ENCODE data around the gene E4F1.
"Not testable (repeated sequence)": the region's sequence is repeated elsewhere in the genome, so short reads cannot be mapped to it uniquely, and the experiment has no call there.

The E4F1 gene

GRCh38 chr16:2250652-2251295 lies 27.4 kb downstream of the E4F1 start:
- no peak for DNase-seq

DNA sequence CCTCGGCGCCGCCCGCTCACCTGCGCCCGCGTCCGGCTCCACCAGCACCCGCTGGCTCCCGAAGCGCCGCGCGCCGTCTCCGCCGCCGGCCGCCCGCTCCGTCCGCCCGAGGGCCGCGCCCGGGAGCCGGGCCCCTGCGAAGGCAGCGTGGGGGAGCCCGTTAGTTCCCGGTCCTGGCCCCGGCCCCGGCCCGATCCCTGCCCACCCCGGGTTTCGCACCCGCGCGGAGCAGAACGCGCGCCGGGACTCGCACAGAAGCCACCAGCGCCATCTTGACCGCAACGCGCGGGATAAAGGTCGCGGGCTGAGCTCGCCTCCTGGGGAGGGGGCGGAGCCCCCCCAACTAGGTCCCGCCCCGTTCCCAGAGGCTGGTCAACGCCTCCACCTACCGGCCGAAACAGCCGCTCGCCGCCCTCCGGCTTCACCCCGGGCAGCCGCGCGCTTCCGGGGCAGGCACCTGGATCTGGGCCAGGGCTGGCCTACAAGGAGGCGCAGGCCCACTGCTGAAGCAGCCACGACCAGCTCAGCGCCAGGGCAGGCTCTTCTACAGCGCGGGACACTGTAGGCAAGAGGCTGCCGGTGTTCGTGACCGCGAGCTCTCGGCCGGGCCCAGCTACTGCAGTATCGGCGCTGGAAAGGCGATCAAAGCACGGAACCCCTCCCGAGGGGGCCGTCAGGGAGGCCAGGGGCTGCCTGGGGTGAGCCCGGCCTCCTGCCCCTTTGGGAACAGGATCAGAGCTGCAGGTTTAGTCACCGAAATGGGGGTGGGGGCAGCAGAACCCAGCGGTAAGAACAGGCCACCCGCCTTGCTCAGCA lies 28.1 kb downstream of the E4F1 start, which contains the start of gene ECI1:
TSS of gene ECI1 (minus strand) at position 292 of the 816 bp plus-strand sequence. CDS start at position 271, 21 bp downstream.
- DNase-seq: peak; percentile 69

DNA sequence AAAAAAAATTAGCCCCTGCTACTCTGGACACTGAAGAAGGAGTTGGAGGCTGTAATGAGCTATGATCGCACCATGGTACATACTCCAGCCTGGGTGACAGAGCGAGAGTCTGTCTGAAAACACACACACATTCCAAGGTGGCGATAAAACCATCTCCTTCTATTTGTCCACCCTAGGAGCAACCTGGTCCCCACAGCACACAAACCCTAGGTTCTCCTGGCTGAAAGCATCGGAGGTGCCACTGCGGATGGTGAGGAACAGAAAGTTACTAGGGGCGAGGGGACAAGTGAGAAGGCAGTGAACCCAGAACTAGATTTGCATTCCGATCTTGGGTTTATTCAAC lies 29.4 kb downstream of the E4F1 start:
- no peak for DNase-seq

GRCh38 chr16:2253293-2253692 lies 29.9 kb downstream of the E4F1 start:
- DNase-seq: no peak

DNA sequence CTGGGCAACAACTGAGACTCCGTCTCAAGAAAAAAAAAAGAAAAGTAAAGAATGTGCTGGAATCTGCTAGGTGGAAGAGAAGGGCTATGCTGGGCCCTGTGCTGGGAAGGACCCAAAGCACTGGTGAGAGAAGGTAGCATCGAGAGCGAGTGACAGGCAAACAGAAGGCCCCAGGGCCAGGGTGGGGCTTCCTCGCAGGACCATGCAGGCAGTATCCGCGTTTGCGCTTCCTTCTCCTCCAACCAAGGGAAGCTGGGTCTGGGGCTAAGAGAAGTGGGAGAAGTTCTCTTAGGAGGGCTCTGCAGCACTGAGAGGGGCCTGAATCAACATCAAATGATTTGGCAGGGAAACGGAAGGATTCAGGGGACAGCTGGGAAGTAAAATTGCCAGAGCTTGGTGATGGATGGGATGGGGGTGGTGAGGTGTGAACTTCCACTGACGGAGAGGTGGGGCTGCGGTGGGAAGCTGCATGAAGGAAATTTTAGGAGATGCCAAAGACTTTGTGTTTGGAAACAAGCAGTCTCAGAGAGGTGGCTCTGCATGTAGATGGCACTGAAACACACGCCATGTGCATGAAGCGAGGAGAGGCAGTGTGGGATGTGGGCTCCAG lies 33.2 kb downstream of the E4F1 start:
- DNase-seq: no peak

DNA sequence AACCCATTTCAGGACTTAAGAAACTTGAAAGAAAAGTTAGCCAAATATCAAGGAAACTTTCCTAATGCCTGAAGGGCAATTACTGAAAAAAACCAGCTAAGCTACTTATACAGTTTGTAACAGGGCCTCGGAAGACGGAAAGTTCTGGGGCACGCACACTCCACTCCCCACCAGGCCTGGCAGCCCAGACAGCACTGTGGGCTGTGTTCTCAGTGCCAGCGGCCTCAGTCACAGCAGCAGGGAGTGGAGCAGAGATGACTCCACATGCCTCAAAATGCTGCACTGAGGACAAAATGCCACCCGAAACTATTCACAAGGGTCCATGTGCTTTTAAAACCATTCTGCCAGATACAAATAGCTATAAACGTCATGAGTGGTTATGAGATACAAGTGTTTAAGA lies 34.3 kb downstream of the E4F1 start:
- DNase-seq: no peak

DNA sequence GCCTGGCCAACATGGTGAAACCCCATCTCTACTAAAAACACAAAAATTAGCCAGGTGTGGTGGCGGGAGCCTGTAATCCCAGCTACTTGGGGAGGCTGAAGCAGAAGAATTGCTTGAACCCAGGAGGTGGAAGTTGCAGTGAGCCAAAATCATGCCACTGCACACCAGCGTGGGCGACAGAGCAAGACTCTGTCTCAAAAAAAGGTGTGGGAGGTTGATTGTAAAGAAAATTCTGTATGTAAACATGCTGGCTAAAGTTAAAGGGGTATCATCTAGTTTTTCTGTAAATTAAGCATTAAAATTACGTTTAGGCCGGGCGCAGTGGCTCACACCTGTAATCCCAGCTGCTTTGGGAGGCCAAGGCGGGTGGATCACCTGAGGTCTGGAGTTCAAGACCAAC lies 35.1 kb downstream of the E4F1 start:
- not testable (repeated sequence) for DNase-seq

DNA sequence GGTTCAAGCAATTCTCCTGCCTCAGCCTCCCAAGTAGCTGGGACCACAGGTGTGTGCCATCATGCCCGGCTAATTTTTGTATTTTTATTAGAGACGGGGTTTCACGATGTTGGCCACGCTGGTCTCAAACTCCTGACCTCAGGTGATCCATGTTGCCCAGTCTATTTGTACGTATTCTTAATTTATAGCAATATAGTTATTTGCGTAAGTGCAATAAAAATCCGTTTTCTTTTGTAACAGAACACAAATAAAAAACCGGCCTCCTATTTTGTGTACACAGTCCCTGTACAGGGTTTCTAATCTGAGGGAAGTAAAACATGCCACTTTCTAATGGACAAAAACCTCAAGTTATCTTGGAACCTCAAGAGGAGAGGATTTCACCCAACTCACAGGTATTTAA lies 36.9 kb downstream of the E4F1 start:
- no peak for DNase-seq

DNA sequence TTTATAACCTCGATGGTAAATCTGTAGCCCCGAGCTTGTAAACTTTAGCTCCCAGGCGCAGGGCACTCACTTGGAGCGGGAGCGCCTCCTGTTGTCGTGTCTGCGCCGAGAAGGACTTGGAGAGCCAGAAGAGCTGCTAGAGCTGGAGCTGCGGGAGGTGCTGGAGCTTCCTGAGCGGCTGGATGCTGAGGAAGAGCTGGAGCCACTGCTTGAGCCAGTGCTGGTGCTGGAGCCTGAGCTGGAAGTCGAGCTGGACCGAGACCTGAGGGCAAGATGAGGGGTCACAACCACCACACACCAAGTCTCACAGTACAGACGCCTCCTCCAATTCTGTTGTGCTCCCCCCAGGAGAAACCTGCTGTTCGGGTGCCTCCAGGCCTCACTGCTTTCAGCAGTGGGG lies 39.6 kb downstream of the E4F1 start:
- not testable (repeated sequence) for DNase-seq

GRCh38 chr16:2266887-2267286 lies 43.5 kb downstream of the E4F1 start:
- not testable (repeated sequence) for DNase-seq

DNA sequence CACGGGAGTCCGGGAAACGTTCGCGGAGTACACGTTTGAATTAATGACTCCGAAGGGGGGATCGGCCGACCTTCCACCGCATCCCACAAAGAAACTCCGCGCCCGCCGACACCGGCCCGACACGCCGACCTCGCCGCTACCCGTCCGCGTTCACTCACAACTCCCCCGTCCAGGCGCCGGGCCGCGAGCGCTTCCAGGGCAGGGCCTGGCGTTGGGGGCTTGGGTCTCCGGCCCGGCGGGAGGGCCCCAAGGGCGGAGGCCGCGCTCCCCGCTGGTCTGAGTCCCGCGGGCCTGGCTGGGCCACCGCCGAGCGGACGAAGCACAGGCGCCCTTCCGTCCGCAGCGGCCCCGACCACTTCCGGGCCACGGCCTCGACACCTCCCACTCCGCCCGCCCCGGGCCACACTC lies 44.1 kb downstream of the E4F1 start:
- peak; percentile 68 for DNase-seq

- DNase-seq: peak; percentile 95
Observed at GRCh38 chr16:2267913-2268666, 44.7 kb downstream of the E4F1 start, which contains the start of gene RNPS1. Gene RNPS1 (minus strand): TSS chr16:2268126. CDS start chr16:2264643, 3,483 bp downstream.

DNA sequence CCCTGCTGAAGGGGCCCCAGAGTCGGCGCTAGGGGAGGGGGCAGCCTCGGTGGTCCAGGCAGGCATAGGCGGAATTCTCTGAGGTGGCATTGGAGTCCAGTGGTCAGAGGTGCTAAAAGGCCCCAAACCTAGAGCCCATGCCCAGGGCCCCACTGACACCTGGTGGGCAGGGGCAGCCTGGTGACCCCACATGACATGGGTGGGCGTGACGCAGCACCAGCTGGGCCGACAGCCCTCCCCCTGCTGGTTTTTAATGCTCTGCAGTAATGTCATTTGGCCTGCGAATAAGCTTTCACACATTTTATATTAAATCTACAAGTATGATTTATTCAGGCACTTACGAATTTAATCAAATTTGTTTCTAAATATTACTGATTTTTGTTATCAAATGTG lies 46.7 kb downstream of the E4F1 start:
- DNase-seq: no peak

GRCh38 chr16:2270588-2271470 lies 47.4 kb downstream of the E4F1 start:
- no peak for DNase-seq

- DNase-seq: no peak
Observed at GRCh38 chr16:2271848-2272461, 48.6 kb downstream of the E4F1 start.

DNA sequence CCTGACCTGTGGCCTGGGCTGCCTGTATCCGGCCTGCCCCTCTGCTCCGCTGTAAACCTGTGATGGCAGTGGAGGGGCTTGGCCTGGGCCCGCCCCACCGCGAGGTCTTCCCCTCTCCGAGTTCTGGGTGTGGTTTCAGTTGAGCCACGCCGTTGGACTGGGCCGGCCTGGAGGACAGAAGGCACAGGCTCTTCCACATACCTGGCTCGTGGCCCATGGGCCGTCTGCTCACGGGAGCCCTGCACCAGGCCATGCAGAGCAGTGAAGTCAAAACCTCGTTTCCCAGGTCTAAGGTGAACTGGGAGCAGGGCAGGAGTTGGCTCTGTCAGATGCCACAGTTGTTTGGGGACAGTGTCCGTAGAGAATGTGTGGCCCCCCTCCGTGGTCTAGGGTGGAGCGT lies 50.1 kb downstream of the E4F1 start:
- no peak for DNase-seq

- no peak for DNase-seq
Observed at GRCh38 chr16:2273931-2274330, 50.5 kb downstream of the E4F1 start.

DNA sequence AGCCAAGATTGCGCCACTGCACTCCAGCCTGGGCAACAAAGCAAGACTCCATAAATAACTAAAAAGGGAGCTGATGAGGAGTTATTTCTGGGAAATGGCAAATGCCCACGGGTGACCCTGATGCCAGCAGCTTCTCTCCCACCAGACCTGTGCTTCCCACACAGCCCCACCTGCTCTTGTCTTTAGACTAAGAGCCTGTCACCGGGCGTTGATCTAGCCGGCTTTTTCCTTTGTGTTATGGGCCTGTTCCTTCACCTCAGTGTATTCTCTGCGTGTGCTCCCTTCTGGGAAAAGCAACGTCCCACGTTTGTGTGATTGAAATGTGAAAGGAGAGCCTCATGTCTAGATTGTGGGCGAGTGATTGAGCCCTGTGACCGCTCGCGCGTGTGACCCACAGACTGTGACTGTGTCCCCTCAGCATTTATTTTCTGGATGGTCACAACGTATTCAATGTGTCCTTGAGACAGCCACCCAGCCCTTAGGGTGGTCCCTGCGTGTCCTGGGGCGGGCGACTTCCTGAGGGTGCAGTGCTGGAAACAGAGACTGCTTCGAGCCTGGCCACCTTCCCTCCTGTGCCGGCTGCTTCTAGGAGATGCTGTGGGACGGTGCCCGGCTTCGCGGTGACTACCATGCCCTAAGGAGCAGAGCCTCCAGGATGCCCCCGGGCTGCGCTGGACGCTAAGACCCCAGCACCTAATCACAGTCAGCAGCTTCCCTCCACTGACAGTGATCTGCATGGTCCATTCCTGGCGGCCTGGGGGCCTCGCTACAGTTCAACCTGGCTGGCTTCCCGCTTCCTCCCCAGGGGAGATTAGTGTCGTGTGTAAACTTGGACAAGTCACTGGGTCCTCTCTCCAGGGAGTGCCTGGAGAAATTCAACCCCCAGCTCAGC lies 52.3 kb downstream of the E4F1 start:
- DNase-seq: no peak

DNA sequence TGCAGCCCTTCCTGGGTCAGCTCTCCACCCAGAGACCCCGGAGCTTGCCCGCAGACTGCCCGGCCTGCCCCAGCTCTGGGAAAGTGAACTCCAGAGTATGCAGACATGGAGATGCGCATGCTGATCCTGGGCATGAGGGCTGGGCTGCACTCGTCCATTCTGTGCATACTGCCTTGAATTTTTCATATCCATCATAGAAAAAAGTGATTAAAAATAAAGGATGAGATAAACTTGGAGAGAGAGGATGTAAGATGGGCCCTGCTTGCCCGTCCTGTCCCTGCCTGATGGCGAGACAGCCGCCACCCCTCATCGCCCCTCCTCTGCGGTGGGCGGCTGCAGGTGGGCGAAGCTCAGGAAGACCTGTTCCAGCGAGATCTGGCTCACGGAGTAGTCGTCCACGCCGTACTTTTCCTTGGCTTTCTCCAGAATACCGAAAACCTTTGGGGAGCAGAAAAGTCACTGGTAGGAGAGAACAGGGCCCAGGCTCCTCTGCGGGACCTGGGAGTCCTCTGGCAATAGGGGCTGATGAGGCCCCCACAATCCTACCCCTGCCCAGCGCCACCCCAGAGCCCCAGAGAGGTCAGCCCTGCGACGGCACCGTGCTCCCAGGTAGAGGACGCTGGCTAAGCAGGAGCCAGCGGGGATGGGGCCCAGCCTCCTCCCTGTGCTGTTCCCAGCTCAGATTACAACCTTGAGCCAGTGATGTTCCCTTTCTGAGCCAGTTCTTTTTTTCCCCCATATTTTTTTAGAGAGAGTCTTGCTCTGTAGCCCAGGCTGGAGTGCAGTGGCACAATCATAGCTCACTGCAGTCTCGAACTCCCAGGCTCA lies 53.2 kb downstream of the E4F1 start:
- no peak for DNase-seq
